Small intestine (tissue), 7 donors: ENCODE measurements around the gene RNF123. TPM values are rescaled to one million over a fixed set of nuclear protein-coding genes. Genes with fewer than 3 reads are reported as not detected.
A peak's percentile ranks its signal among the peaks of the same experiment; 100 is the strongest.
"Not testable (repeated sequence)": the region's sequence is repeated elsewhere in the genome, so short reads cannot be mapped to it uniquely, and the experiment has no call there.

Source experiments
- DNase-seq, 2 donors: peaks; one replicate each; pipeline versions ENCODE4 v3.0.0 to v3.0.0-alpha.2; 2013
- FAIRE-seq: peaks from 2 replicates; lab custom pipeline; 2012; peaks lifted over from hg19 to GRCh38; lab: Jason Lieb, UNC
- H3K27ac ChIP-seq, 3 donors: one replicate each; pipeline ENCODE4 v1.5.1; 2013; ENCODE audit warnings: low read length in 2 of 3, mild to moderate bottlenecking in 2 of 3, control low read depth in 1 of 3, inconsistent platforms in 1 of 3, low read depth in 1 of 3, moderate library complexity in 1 of 3
- H3K27me3 ChIP-seq, 3 donors: one replicate each; pipeline ENCODE4 v1.6.1; 2013; ENCODE audit warnings: low read length in 3 of 3, inconsistent platforms in 1 of 3; ENCODE audit not compliant: control insufficient read depth in 3 of 3, insufficient read depth in 3 of 3
- H3K36me3 ChIP-seq, 3 donors: one replicate each; pipeline ENCODE4 v1.6.1; 2013; ENCODE audit warnings: low read length in 3 of 3, inconsistent platforms in 1 of 3, low read depth in 1 of 3, mild to moderate bottlenecking in 1 of 3, moderate library complexity in 1 of 3; ENCODE audit not compliant: control insufficient read depth in 3 of 3, insufficient read depth in 2 of 3
- H3K4me1 ChIP-seq, 3 donors: one replicate each; pipeline ENCODE4 v1.6.1; 2013; ENCODE audit warnings: low read length in 2 of 3, inconsistent platforms in 1 of 3, low read depth in 1 of 3, mild to moderate bottlenecking in 1 of 3, moderate library complexity in 1 of 3; ENCODE audit not compliant: control insufficient read depth in 3 of 3, insufficient read depth in 2 of 3
- H3K4me3 ChIP-seq, 3 donors: one replicate each; pipeline ENCODE4 v1.5.1; 2013; ENCODE audit warnings: low read length in 3 of 3, control low read depth in 1 of 3, inconsistent platforms in 1 of 3, low read depth in 1 of 3, mild to moderate bottlenecking in 1 of 3, moderate library complexity in 1 of 3
- H3K9me3 ChIP-seq, 2 donors: one replicate each; pipeline ENCODE4 v1.6.1; 2013; ENCODE audit warnings: low read depth in 1 of 2, low read length in 1 of 2; ENCODE audit not compliant: control insufficient read depth in 2 of 2, insufficient read depth in 1 of 2
- WGBS, 3 donors: extraction: QIAGEN DNeasy Blood & Tissue Kit; methylation state at CpG; one replicate each; pipeline ENCODE4 v1.1.7; 2013; 5-methylcytosine and 5-hydroxymethylcytosine counted together
- polyA plus RNA-seq, 4 donors: library from polyadenylated mRNA; stranded (reverse) in 3 of 4; unstranded in 1 of 4; fragments of 200-250 nt in 3 of 4; fragments of 120-200 nt in 1 of 4; gene quantifications; one replicate each; pipeline versions ENCODE4 v1.2.1 to v1.2.3, GENCODE V29; 2013
- donor health status: healthy with polysubstance abuse.
- donor health status: control.
- donor health status: control.
- donor health status: Bipolar disorder and iron deficiency.
- donor health status: healthy.

The RNF123 gene
- polyA plus RNA-seq, 4 donors = 31.7 to 59.9 (median 38.0) TPM

DNA sequence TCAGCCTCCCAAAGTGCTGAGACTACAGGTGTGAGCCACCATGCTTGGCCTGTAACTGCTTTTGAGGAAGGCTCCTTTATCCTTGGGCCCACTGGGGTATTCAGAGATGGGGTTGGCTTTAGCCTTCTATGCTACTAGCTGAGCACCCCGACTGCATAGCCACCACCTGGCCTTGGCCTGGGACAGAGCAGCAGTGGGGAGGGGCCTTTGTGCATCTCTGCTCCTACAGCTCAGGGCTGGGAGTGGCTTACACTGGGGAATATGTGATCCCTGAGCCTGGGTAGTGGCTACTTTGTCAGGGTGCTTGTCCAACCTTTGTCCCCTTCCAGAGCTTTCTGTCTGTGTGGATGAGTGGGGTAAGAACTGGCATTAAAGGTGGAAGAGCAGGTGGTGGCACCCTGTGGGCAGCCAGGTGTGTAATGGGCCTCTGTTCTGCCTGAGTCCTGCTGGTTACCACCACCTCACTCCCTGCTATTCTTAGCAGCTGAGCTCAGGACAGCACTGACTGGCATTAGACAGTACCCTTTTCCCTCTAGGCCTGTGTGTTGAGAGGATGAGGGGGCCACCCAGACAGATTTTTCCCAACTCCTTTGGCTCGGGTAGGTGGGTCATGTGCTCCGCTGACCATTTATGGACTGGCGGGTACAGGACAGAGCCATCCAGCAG lies 6.1 kb downstream of the RNF123 start:
- not testable (repeated sequence) for H3K4me1 ChIP-seq, H3K9me3 ChIP-seq, H3K27ac ChIP-seq, H3K4me3 ChIP-seq, FAIRE-seq, H3K27me3 ChIP-seq
- peak in 1 of 2 donors; percentile 52 for DNase-seq
- 81 to 86% (median 83%) methylated on average over 1 to 4 of the region's 4 CpGs for WGBS, 3 donors
- peaks cover 0 to 56% (median 19%) of the 10 kb centered on the region in 3 donors for H3K36me3 ChIP-seq

DNA sequence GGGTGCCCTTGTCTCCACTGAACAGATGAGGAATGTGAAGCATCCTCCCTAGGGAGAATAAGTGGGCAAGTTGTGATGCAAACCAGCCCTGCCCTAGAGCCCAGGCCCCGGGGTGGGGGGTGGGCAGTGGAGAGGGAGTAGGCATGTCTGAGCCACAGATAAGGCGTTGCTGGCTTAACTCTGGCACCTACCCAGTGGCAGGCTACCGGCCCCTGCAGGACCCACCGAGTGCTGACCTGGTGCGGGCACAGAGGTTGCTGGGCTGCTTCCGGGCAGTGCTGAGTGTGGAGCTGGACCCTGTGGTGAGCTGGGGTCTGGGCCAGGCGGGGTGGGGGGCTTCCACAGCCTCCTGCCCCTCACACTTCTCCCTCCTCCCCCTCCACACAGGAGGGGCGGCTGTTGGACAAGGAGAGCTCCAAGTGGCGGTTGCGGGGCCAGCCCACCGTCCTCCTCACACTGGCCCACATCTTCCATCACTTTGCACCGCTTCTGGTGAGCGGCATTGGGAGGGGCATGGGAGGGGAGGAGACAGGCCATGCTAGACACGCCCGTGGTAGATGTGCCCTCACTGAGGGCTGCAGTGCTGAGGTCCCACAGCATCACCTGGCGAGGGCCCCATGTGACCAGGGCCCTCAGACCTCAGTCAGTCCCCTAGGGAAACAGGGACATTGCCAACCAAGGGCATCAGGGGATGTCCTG lies 10.1 kb downstream of the RNF123 start:
- Histone ChIP-seq H3K36me3 (peaks cover 2 to 86% (median 24%) of the 10 kb centered on the region in 3 donors), H3K4me1 (no peaks in the 10 kb centered on the region), H3K27me3 (no peaks in the 10 kb centered on the region), H3K27ac (no peak overlapping the region), H3K9me3 (no peaks in the 10 kb centered on the region), H3K4me3 (no peak overlapping the region)
- 84 to 89% (median 88%) methylated on average over 15 to 16 of the region's 16 CpGs for WGBS, 3 donors
- FAIRE-seq (no peak), DNase-seq (no peak)

DNA sequence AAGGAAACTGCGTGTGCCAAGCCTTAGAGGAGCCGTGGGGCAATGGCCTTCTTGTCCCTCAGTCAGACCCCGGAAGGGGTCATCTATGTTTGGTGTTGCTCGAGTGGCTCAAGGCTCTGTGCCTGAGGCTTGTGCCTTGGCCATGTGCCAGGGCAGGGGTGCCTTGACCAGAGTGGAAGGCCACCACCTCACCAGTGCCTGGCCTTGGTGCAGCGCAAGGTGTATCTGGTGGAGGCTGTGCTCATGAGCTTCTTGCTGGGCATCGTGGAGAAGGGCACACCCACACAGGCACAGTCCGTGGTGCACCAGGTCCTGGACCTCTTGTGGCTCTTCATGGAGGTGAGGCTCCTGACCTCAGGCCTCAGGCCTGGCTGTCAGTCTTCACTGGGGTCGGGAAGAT lies 10.7 kb downstream of the RNF123 start:
- Histone ChIP-seq H3K9me3 (no peaks in the 10 kb centered on the region), H3K27me3 (no peaks in the 10 kb centered on the region), H3K36me3 (peaks cover 6 to 86% (median 24%) of the 10 kb centered on the region in 3 donors), H3K4me1 (no peaks in the 10 kb centered on the region), H3K27ac (no peak overlapping the region), H3K4me3 (no peak overlapping the region)
- FAIRE-seq = no peak
- WGBS, 3 donors = 83 to 84% (median 84%) methylated on average over 8 of the region's 8 CpGs
- no peak for DNase-seq

DNA sequence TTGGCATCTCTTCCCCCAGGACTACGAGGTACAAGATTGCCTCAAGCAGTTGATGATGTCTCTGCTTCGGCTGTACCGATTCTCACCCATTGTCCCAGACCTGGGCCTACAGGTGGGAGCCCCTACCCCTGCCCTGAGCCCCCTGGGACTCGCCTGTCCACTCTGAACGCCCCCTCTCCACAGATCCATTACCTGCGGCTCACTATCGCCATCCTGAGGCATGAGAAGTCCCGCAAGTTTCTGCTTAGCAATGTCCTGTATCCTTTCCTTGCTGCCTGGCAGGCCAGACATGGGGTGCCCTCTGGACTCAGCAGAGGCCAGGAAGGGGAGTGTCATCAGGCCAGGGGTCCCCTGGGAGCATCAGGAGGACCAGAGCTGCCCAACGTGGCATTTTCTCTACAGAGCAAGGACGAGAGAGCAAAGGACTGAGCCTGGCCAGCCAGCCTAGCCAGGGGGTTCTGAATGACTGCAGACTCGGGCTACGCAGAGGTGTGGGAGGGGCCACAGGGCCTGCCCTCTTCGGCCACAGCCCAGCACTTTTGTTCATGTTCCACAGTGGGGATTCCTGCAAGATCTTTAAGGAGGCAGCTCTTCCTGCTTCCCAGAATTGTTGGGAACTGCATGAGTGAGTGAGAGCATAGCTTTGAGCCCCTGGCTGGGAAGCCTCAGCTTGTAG lies 11.2 kb downstream of the RNF123 start:
- no peaks in the 10 kb centered on the region for H3K27me3 ChIP-seq
- no peaks in the 10 kb centered on the region for H3K9me3 ChIP-seq
- no peak overlapping the region for H3K27ac ChIP-seq
- peaks cover 6 to 88% (median 24%) of the 10 kb centered on the region in 3 donors for H3K36me3 ChIP-seq
- H3K4me3 ChIP-seq = no peak overlapping the region
- DNase-seq = no peak
- H3K4me1 ChIP-seq = no peaks in the 10 kb centered on the region
- FAIRE-seq = no peak
- 84 to 88% (median 87%) methylated on average over 13 of the region's 13 CpGs for WGBS, 3 donors

DNA sequence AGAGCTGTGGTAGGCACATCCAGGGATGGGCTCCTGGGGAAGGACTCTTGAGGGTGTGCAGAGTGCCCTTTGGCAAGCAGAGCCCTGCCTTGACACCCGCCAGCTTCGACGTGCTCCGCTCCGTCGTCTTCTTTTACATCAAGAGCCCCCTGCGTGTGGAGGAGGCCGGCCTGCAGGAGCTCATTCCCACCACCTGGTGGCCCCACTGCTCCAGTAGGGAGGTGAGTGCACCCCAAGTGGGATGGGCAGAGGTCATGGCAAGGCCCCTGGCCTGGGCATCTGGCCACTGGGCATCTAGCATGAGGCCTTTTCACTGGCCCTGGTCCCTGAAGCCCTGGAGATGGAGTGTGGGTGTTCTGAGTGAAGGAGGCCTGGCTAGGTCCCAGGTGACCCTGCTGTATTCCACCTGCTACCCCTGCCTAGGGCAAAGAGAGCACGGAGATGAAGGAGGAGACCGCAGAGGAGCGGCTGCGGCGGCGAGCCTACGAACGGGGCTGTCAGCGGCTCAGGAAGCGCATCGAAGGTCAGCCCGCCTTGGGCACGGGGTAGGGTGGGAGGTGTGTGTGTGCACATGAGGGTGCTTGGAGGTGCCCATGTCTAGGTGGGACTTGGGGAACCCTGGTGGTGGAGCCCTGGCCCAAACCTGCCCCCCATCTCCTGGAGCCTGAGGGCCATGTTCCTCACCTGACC lies 12.2 kb downstream of the RNF123 start:
- DNase-seq (no peak), FAIRE-seq (no peak)
- Histone ChIP-seq H3K4me3 (no peak overlapping the region), H3K4me1 (no peaks in the 10 kb centered on the region), H3K36me3 (peaks cover 6 to 98% (median 24%) of the 10 kb centered on the region in 3 donors), H3K27me3 (no peaks in the 10 kb centered on the region), H3K27ac (no peak overlapping the region), H3K9me3 (no peaks in the 10 kb centered on the region)
- 89 to 90% (median 90%) methylated on average over 20 to 21 of the region's 21 CpGs for WGBS, 3 donors

DNA sequence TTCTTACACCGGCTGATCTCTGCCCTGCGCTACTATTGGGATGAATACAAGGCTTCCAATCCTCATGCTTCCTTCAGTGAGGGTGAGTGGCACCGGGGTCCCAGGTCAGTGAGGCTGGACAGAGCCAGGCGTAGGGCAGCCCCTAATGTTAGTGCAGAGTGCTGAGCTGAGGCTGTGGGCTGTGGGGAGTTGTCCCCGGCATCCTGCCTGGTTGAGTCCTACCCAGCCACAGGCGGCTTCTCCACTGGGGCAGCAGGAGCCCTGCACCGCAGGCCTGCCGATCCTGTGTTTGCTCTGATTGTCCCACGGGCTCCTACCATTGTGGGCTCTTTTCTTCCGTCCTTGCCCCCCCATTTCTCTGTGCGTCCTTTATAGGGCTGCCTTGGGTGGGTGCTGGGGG lies 13.3 kb downstream of the RNF123 start:
- WGBS, 3 donors = 91 to 94% (median 91%) methylated on average over 11 of the region's 11 CpGs
- no peak for FAIRE-seq

DNA sequence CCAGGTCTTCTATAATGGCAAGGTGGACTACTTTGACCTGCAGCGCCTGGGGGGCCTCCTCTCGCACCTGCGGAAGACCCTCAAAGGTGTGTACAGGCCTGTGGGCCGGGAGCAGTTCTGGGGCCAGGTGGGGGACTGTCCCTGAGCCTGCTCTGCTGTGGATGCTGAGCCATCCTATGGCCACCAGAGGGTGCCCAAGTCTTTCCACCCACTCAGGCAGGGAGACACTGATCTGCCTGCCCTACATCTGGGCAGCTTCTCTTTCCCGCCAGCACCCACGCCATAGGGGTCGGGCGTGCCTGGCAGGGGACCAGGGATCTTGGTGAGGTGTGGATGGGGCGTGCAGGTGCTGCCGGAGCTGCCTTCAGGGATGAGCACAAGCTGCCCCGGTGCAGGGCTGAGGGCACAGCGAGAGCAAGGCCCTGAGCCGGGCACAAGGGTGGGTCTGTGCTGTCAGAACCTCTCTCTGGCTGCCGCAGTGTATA lies 14.1 kb downstream of the RNF123 start:
- no peaks in the 10 kb centered on the region for H3K4me1 ChIP-seq
- H3K27ac ChIP-seq = no peak overlapping the region
- H3K27me3 ChIP-seq = no peaks in the 10 kb centered on the region
- no peak overlapping the region for H3K4me3 ChIP-seq
- DNase-seq (peak; percentile 74 to 77), FAIRE-seq (no peak)
- H3K36me3 ChIP-seq = peaks cover 11 to 99% (median 14%) of the 10 kb centered on the region in 3 donors
- no peaks in the 10 kb centered on the region for H3K9me3 ChIP-seq
- 48 to 58% (median 49%) methylated on average over 14 of the region's 14 CpGs for WGBS, 3 donors

More for the DNA sequence above, 13.3 kb downstream of the RNF123 start:
- H3K9me3 ChIP-seq = no peaks in the 10 kb centered on the region
- no peaks in the 10 kb centered on the region for H3K4me1 ChIP-seq
- H3K4me3 ChIP-seq = no peak overlapping the region
- H3K27ac ChIP-seq = no peak overlapping the region
- peaks cover 6 to 100% (median 20%) of the 10 kb centered on the region in 3 donors for H3K36me3 ChIP-seq
- no peak for DNase-seq
- no peaks in the 10 kb centered on the region for H3K27me3 ChIP-seq

DNA sequence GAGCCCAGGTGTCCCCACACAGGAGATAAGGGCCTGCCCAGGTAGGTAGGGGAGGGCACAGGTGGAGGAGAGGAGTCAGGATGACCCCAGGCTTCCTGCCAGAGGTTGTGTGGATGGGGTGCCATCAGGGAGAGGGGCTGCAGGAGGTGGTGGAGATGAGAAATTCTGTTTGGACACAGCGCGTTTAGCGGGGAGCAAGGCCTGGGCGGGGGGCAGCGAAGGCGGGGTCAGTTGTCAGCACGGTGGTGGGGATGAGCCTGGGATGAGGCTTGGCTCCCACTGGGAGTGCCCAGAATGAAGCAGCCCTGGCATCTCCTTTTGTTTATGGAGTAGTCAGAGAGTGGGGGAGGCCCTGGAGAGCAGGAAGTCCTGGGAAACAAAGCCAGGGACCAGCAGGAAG lies 14.6 kb downstream of the RNF123 start:
- Histone ChIP-seq H3K9me3 (no peaks in the 10 kb centered on the region), H3K27ac (no peak overlapping the region), H3K4me1 (no peaks in the 10 kb centered on the region), H3K27me3 (no peaks in the 10 kb centered on the region), H3K4me3 (no peak overlapping the region), H3K36me3 (peaks cover 9 to 95% (median 11%) of the 10 kb centered on the region in 3 donors)
- FAIRE-seq (no peak), DNase-seq (no peak)
- 92 to 96% (median 94%) methylated on average over 7 of the region's 7 CpGs for WGBS, 3 donors
